ENCODE measurements around the gene RIMKLA.

RIMKLA gene

DNA sequence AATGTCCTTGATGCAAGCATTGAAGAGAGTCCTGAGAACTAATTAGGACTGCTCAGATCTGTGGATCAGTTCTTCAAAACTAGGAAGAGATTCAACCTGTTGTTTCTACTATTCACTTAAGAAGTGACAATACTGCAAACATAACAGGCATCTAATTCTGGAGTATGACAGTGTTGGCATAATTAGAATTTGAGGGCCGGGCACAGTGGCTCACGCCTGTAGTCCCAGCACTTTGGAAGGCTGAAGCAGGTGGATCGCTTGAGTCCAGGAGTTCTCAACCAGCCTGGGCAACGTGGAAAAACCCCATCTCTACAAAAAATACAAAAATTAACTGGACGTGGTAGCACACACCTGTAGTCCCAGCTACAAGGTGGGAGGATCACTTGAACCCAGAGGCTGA is 37.5 kb upstream of the RIMKLA start:
- Histone ChIP-seq H3K4me2 (ENCODE audit: low read length) (no peak overlapping the region), H4K20me1 (ENCODE audit: control insufficient read depth, insufficient read depth, low read depth, low read length) (no peaks in the 10 kb centered on the region), H3K27me3 (ENCODE audit: control insufficient read depth, low read length) (peaks cover 3% of the 10 kb centered on the region; the same call in 1 of the 2 replicates), H3K9me2 (replicated peaks; ENCODE audit: control insufficient read depth, low read length) (no peaks in the 10 kb centered on the region), H3K4me1 (ENCODE audit: control insufficient read depth, low read length) (no peaks in the 10 kb centered on the region), H3K36me3 (ENCODE audit: control insufficient read depth, low read length) (no peaks in the 10 kb centered on the region), H3K4me3 (ENCODE audit: low read length) (no peak overlapping the region), H3K79me2 (ENCODE audit: control insufficient read depth, low read length) (no peaks in the 10 kb centered on the region), H3K27ac (ENCODE audit: low read depth, low read length) (no peak overlapping the region), H3F3A (ENCODE audit: control insufficient read depth, insufficient read depth) (no peaks in the 10 kb centered on the region), H3K9me3 (ENCODE audit: control insufficient read depth, insufficient read depth, low read length) (no peaks in the 10 kb centered on the region)
- TF ChIP-seq EZH2phosphoT487 (IDR thresholded peaks at IDR 0.05; ENCODE audit: borderline replicate concordance, low read length): no peak
- no peak for TF ChIP-seq CTCF (IDR thresholded peaks at IDR 0.05; ENCODE audit: low read depth, low read length, poor library complexity, severe bottlenecking)

- Histone ChIP-seq H3K27ac (ENCODE audit: low read depth, low read length) (no peak overlapping the region), H3F3A (ENCODE audit: control insufficient read depth, insufficient read depth) (no peaks in the 10 kb centered on the region), H4K20me1 (ENCODE audit: control insufficient read depth, insufficient read depth, low read depth, low read length) (no peaks in the 10 kb centered on the region), H3K36me3 (ENCODE audit: control insufficient read depth, low read length) (no peaks in the 10 kb centered on the region), H3K9me3 (ENCODE audit: control insufficient read depth, insufficient read depth, low read length) (no peaks in the 10 kb centered on the region), H3K4me2 (ENCODE audit: low read length) (no peak overlapping the region), H3K27me3 (ENCODE audit: control insufficient read depth, low read length) (peaks cover 9% of the 10 kb centered on the region), H3K4me3 (ENCODE audit: low read length) (no peak overlapping the region), H3K9me2 (replicated peaks; ENCODE audit: control insufficient read depth, low read length) (no peaks in the 10 kb centered on the region), H3K79me2 (ENCODE audit: control insufficient read depth, low read length) (no peaks in the 10 kb centered on the region), H3K4me1 (ENCODE audit: control insufficient read depth, low read length) (no peaks in the 10 kb centered on the region)
- TF ChIP-seq EZH2phosphoT487 (IDR thresholded peaks at IDR 0.05; ENCODE audit: borderline replicate concordance, low read length) (no peak), CTCF (IDR thresholded peaks at IDR 0.05; ENCODE audit: low read depth, low read length, poor library complexity, severe bottlenecking) (no peak)
Observed at GRCh38 chr1:42348498-42348897, 32.1 kb upstream of the RIMKLA start.

DNA sequence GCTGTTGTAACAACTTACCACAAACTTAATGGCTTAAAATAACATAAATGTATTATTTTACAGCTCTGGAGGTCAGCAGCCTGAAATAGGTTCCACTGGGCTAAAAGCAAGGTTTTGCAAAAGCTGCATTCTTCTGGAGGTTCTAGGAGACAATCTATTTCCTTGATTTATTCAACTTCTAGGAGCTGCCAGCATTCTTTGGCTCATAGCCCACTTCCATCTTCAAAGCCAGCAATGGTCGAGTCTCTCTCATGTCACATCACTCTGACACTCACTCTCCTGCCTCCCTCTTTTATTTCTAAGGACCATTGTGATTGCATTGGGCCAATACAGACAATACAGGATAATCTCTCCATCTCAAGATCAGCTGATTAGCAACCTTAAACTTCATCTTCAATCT is 30.5 kb upstream of the RIMKLA start:
- no peaks in the 10 kb centered on the region for H4K20me1 ChIP-seq (ENCODE audit: control insufficient read depth, insufficient read depth, low read depth, low read length)

More for the DNA sequence above, 30.5 kb upstream of the RIMKLA start:
- no peak overlapping the region for H3K4me2 ChIP-seq (ENCODE audit: low read length)
- H3K9me2 ChIP-seq (replicated peaks; ENCODE audit: control insufficient read depth, low read length): no peaks in the 10 kb centered on the region
- H3F3A ChIP-seq (ENCODE audit: control insufficient read depth, insufficient read depth): no peaks in the 10 kb centered on the region
- no peaks in the 10 kb centered on the region for H3K4me1 ChIP-seq (ENCODE audit: control insufficient read depth, low read length)
- no peak overlapping the region for H3K4me3 ChIP-seq (ENCODE audit: low read length)
- no peak for TF ChIP-seq CTCF (IDR thresholded peaks at IDR 0.05; ENCODE audit: low read depth, low read length, poor library complexity, severe bottlenecking)
- no peak for TF ChIP-seq EZH2phosphoT487 (IDR thresholded peaks at IDR 0.05; ENCODE audit: borderline replicate concordance, low read length)
- H3K36me3 ChIP-seq (ENCODE audit: control insufficient read depth, low read length): no peaks in the 10 kb centered on the region
- peaks cover 9% of the 10 kb centered on the region for H3K27me3 ChIP-seq (ENCODE audit: control insufficient read depth, low read length)
- H3K9me3 ChIP-seq (ENCODE audit: control insufficient read depth, insufficient read depth, low read length): no peaks in the 10 kb centered on the region
- H3K27ac ChIP-seq (ENCODE audit: low read depth, low read length): no peak overlapping the region
- H3K79me2 ChIP-seq (ENCODE audit: control insufficient read depth, low read length): no peaks in the 10 kb centered on the region
